Colonic mucosa (tissue), 4 donors: ENCODE measurements around the gene PVRIG. TPM values are rescaled to one million over a fixed set of nuclear protein-coding genes. Genes with fewer than 3 reads are reported as not detected.
"Not testable (repeated sequence)": the region's sequence is repeated elsewhere in the genome, so short reads cannot be mapped to it uniquely, and the experiment has no call there.

Source experiments
- DNase-seq: peaks from one replicate; pipeline ENCODE4 v3.0.0-alpha.2; 2020
- H3K27ac ChIP-seq: fragments of 200-600 bp; one replicate; pipeline ENCODE4 v1.8.0; 2021
- H3K27me3 ChIP-seq: fragments of 200-600 bp; one replicate; pipeline ENCODE4 v1.8.0; 2021
- H3K36me3 ChIP-seq: fragments of 200-600 bp; one replicate; pipeline ENCODE4 v1.8.0; 2021
- H3K4me1 ChIP-seq: fragments of 200-600 bp; one replicate; pipeline ENCODE4 v1.8.0; 2021; ENCODE audit warnings: mild to moderate bottlenecking
- H3K4me3 ChIP-seq: fragments of 200-600 bp; one replicate; pipeline ENCODE4 v1.8.0; 2021
- H3K9ac ChIP-seq, 2 donors: one replicate each; pipeline ENCODE4 v1.7.0; 2013; ENCODE audit warnings: control low read depth in 2 of 2, low read depth in 2 of 2, low read length in 2 of 2
- H3K9me3 ChIP-seq: fragments of 200-600 bp; one replicate; pipeline ENCODE4 v1.8.0; 2021
- CTCF ChIP-seq: fragments of 200-600 bp; IDR thresholded peaks from one replicate; pipeline ENCODE4 v1.8.0; 2022; ENCODE audit warnings: antibody characterized with exemption, mild to moderate bottlenecking
- intact Hi-C: fragments of 100-400 bp; cut with DNase I; formaldehyde crosslinking; loops from one replicate; pipeline ENCODE4 v1.14.1; 2022
- total RNA-seq, 2 donors: library from RNA; stranded (reverse); fragmentation: NEBNext Ultra II Directional in 1 of 2; extraction: Animal tissue kit (Norgen Biotek cat#: 25700) in 1 of 2; gene quantifications; one replicate each; pipeline ENCODE4 v1.2.1, GENCODE V29; 2021
- donor health status: healthy.
- donor health status: DM: no; HTN: no; CAD: no.
- donor health status: DM: no; HTN: no; CAD: no.

The PVRIG gene
- total RNA-seq, 2 donors from 2014 or later: 0.53 to 1.4 TPM

GRCh38 chr7:100185726-100186125, 34.0 kb upstream of the PVRIG start:
- no peaks in the 10 kb centered on the region for H3K27me3 ChIP-seq
- intact Hi-C loops: no loop called here

GRCh38 chr7:100189061-100189460, 30.7 kb upstream of the PVRIG start:
- Histone ChIP-seq H3K9ac (no peak overlapping the region), H3K4me3 (no peak overlapping the region), H3K27ac (no peak overlapping the region), H3K4me1 (no peaks in the 10 kb centered on the region), H3K27me3 (no peaks in the 10 kb centered on the region), H3K9me3 (no peaks in the 10 kb centered on the region), H3K36me3 (no peaks in the 10 kb centered on the region)
- TF ChIP-seq CTCF: no peak
- no peak for DNase-seq
- intact Hi-C loops: no loop called here

More at GRCh38 chr7:100185726-100186125, 34.0 kb upstream of the PVRIG start:
- Histone ChIP-seq H3K36me3 (no peaks in the 10 kb centered on the region), H3K9me3 (no peaks in the 10 kb centered on the region), H3K4me1 (no peaks in the 10 kb centered on the region), H3K4me3 (no peak overlapping the region), H3K9ac (no peak overlapping the region), H3K27ac (no peak overlapping the region)
- no peak for DNase-seq
- no peak for TF ChIP-seq CTCF

- H3K9ac ChIP-seq: no peak overlapping the region
- DNase-seq: no peak
- intact Hi-C loops: no loop called here
Observed at GRCh38 chr7:100190048-100190711, 29.6 kb upstream of the PVRIG start.

GRCh38 chr7:100191775-100192174, 28.0 kb upstream of the PVRIG start:
- Histone ChIP-seq H3K4me1 (no peaks in the 10 kb centered on the region), H3K27me3 (no peaks in the 10 kb centered on the region), H3K9me3 (no peaks in the 10 kb centered on the region), H3K4me3 (no peak overlapping the region), H3K27ac (no peak overlapping the region), H3K36me3 (no peaks in the 10 kb centered on the region), H3K9ac (no peak overlapping the region)
- no peak for TF ChIP-seq CTCF
- intact Hi-C loops: no loop called here
- no peak for DNase-seq

More at GRCh38 chr7:100190048-100190711, 29.6 kb upstream of the PVRIG start:
- Histone ChIP-seq H3K27me3 (no peaks in the 10 kb centered on the region), H3K27ac (no peak overlapping the region), H3K36me3 (no peaks in the 10 kb centered on the region), H3K4me3 (no peak overlapping the region), H3K9me3 (no peaks in the 10 kb centered on the region), H3K4me1 (no peaks in the 10 kb centered on the region)
- peak; percentile 29 for TF ChIP-seq CTCF

GRCh38 chr7:100192281-100192862, 27.4 kb upstream of the PVRIG start:
- H3K27ac ChIP-seq, H3K9me3 ChIP-seq, intact Hi-C loops, H3K4me3 ChIP-seq, H3K4me1 ChIP-seq, H3K36me3 ChIP-seq, H3K9ac ChIP-seq, H3K27me3 ChIP-seq, DNase-seq: not testable (repeated sequence)

GRCh38 chr7:100192969-100193368, 26.8 kb upstream of the PVRIG start:
- Histone ChIP-seq H3K27me3 (no peaks in the 10 kb centered on the region), H3K36me3 (no peaks in the 10 kb centered on the region), H3K9me3 (no peaks in the 10 kb centered on the region), H3K9ac (no peak overlapping the region), H3K4me3 (no peak overlapping the region), H3K4me1 (no peaks in the 10 kb centered on the region), H3K27ac (no peak overlapping the region)
- DNase-seq: no peak
- intact Hi-C loops: no loop called here
- TF ChIP-seq CTCF: no peak
